Measurements from ENCODE around the gene ADIRF.
"Not testable (repeated sequence)": the region's sequence is repeated elsewhere in the genome, so short reads cannot be mapped to it uniquely, and the experiment has no call there.

Gene ADIRF

GRCh38 chr10:86946213-86947155 lies 21.8 kb upstream of the ADIRF start:
- no peak for DNase-seq

- not testable (repeated sequence) for DNase-seq
Measured at GRCh38 chr10:86947806-86948205, 20.5 kb upstream of the ADIRF start.

GRCh38 chr10:86950349-86950748 lies 17.9 kb upstream of the ADIRF start:
- DNase-seq, result no peak

DNA sequence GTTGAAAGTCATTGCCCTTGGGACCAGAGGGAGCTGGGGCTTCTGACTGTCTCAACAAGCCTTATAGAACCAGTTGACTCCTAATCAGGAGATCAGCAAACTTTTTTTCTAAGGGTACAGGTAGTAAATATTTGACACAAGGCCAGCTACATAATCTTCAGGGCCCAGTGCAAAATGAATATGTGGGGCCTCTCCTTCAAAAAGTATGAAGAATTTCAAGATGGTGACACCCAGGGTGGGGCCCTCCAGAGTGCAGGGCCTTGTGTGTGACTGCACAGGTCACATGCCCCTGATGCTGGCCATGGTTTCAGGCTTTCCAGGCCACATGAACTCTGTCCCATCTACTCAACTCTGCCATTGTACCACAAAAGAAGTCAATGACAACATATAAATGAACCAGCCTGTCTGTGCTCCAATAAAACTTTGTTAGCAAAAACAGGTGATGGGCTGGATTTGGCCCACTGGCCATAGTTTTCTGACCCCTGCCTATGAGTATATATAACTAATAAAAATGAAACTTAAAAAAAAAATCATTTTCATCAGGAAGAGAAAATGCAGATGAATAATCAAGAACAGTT lies 17.0 kb upstream of the ADIRF start:
- DNase-seq, result no peak

DNA sequence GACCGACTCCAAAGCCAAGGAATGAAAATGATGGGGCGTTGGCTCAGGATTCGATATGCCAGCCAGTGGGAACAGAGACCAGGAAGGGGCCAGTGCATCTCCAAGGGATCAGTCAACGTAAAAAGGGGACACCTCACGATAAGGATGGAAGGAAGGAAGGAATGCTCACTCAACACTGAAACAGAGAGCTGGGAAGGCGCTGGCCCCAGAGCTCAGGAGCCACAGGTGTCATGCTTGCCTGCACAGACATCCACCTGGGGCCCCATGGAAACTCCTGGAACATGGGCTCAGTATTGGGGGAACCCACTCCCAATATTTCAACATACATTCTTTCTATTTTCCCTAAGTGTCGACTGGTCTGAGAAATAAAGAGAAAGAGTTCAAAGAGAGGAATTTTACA lies 16.2 kb upstream of the ADIRF start:
- no peak for DNase-seq

DNA sequence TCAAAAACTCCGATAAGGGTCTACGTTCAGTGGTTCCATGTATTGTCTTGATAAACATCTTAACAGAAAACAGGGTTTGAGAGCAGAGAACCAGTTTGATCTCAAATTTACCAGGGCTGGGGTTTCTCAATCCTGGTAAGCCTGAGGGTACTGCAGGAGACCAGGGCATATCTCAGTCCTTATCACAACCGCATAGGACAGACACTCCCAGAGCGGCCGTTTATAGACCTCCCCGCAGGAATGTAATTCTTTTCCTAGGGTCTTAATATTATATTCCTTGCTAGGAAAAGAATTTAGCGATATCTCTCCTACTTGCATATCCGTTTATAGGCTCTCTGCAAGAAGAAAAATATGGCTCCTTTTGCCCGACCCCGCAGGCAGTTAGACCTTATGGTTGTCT lies 15.6 kb upstream of the ADIRF start:
- DNase-seq, result not testable (repeated sequence)

DNA sequence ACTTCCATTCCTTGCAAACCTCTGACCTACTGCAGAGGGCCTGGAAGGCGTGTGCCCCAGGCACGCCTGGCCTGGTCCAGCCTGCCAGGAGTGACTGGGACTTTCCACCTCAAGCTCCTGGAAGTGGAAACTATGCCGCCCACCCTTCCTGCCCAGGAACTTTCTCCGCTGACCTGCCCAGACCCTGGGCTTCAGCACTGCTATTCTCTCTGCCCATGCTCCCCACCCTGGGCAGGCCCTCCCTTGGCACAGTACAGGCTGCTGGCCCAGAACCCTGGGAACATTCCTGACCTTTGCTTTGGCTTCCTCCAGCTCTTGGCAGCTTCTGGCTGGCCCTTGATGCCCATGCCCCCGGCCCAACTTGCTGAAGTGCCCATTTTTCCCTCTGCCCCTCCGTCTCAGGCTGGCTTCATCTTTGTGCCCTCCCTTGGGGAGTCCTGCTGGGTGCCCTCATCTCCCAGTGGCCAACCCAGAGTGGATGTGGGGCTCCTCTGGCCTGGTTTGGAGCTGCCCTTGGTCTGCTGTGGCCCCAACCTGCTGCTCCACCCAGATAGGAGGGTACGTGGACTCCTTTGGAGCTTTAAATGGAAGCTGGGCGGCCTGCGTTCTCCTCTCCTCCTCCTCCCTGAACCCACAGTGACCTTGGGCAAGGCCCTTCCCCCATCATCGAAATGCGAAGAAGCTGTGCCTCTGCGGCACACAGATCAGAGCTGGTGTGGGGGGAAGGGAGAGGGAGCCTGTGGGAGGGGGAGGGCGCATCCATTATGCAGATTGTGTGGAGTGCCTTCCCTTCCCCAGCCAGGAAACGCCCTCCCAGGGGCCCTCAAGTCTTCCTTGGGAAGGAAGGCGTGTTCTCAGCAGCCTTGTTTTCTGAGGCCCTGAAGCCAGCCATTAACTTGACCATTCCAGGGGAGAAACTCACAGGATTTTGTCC lies 14.3 kb upstream of the ADIRF start:
- DNase-seq, result no peak

- no peak for DNase-seq
Measured at GRCh38 chr10:86954681-86955500, 13.4 kb upstream of the ADIRF start.

DNA sequence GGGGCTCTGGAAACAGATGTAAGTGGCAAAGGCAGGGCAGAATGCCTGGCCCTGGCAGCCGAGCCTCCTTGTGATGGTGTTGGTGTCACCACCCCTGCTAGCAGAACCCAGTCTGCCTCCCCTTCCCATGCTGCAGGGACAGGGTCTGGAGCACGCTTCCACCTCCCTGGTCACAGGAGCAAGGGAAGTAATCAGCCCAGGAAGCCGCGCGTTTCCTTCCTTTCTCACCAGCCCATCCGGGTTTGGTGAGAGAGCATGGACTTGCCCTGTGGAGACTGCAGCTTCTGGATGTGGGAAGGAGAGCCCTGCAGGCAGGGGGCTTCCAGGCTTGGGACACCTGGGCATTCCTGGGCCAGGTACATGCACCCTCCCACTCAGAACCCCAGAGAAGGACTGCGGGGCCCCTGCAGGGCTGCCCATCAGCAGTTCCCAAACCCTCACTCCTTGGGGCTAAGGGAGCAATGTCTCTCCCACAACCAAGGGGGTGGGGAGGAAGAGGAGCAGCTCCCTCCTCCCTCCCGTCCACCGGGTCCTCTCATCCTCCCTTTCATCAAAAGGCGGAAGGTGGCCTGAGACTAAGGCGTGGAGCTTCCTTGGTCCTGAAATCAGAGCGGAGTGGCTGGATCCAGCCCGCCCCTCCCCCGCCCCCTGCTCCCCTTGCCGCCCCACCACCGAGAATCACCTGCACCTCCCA lies 12.6 kb upstream of the ADIRF start:
- DNase-seq, result no peak

- no peak for DNase-seq
Measured at GRCh38 chr10:86956195-86956847, 12.0 kb upstream of the ADIRF start.

- no peak for DNase-seq
Measured at GRCh38 chr10:86956848-86957448, 11.3 kb upstream of the ADIRF start.

DNA sequence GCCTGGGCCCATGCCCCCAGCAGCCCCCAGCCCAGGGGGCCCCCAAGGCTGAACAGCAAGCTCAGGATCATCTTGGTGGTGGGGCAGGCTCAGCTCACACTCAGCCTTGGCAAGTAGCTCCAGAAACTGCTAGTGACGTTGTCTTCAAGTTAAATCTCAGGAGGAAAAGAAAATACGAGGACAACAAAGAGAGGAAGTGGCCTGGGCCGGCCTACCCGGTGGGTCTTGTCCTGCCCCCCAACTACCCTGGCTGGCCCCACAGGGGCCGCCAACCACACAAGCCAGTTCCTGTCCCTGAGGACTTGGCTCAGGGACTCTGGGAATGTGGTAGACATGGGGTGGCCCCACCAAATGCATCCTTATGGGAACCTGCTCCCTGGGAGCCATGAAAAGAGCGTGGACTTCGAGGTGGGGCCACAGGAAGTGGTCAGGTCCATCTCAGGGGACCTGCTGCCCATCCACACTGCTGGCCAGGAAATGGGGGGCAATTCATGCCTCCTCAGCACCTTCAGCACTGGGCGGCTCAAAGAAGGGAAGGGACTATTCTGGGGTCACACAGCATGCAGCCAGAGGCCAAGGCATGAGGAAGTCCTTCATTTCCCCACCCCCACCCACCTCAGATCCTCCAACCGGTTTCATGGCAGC lies 10.7 kb upstream of the ADIRF start, which contains the start of gene MMRN2:
Gene MMRN2, minus strand, starts transcription at position 145 of the 645 bp plus-strand sequence. Its CDS starts 74 bp downstream, at position 71.
- no peak for DNase-seq

DNA sequence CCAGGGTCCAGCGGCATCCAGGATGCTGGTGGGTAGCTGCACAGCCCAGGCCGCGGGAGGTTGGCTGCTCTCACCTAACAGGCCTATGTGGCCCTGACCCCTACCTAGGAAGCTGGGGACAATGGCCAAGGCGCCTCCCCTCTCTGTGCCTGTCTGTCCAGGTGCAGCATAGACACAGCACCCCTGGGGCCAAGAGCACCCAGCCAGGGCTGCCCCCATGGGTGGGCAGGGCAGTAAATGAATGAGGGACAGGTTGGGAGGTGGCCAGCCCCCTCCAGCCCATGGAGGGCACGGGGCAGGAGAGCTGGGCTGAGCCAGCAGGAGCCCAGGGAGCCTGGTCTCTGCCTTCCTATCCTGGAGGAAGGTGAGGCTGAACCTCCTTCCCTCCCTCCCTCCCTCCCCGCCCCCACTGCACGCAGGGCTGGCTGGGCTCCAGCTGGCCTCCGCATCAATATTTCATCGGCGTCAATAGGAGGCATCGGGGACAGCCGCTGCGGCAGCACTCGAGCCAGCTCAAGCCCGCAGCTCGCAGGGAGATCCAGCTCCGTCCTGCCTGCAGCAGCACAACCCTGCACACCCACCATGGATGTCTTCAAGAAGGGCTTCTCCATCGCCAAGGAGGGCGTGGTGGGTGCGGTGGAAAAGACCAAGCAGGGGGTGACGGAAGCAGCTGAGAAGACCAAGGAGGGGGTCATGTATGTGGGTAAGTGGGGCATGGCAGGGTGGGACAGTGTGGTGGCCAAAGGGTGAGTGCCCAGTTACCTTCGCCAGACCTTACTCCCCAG lies 10.0 kb upstream of the ADIRF start, which contains the start of gene SNCG:
Gene SNCG, plus strand, starts transcription at position 484 of the 785 bp plus-strand sequence. Its CDS starts 99 bp downstream, at position 583.
- no peak for DNase-seq

- DNase-seq, result no peak
Measured at GRCh38 chr10:86958901-86959736, 9.2 kb upstream of the ADIRF start.

DNA sequence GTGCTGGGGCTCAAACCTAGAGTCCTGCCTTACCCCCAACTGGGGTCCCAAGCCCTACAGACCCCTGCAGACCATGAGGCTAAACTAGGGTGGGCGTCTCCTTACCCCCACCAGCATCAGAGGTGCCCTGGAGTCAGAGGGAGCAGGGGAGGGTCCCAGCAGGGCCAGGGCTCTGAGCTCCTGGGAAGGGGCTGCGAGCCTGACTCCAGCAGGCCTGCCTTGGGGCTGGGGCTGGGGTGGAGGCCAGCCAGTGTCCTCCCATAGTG lies 8.6 kb upstream of the ADIRF start:
- DNase-seq, result no peak

GRCh38 chr10:86960003-86960862 lies 8.0 kb upstream of the ADIRF start:
- DNase-seq, result no peak

GRCh38 chr10:86960863-86961434 lies 7.3 kb upstream of the ADIRF start:
- no peak for DNase-seq

Measured in NCI-H1694 (cell line).